Ovary (tissue), 9 donors: Measurements from ENCODE around the gene THRB. TPM values are rescaled to one million over a fixed set of nuclear protein-coding genes. Genes with fewer than 3 reads are reported as not detected.

Experiments
- DNase-seq, 5 donors: peaks; one replicate each; pipeline ENCODE4 v3.0.0-alpha.2; 2019 to 2020
- H3K27ac ChIP-seq, 2 donors: fragments of 200-600 bp; one replicate each; pipeline versions ENCODE4 v1.5.1 to v1.8.0; 2019 to 2022
- H3K27me3 ChIP-seq: fragments of 200-600 bp; one replicate; pipeline ENCODE4 v1.8.0; 2022
- H3K36me3 ChIP-seq: fragments of 200-600 bp; sonication (generic); one replicate; pipeline ENCODE4 v1.5.1; 2019
- H3K4me1 ChIP-seq: one replicate; pipeline ENCODE4 v1.8.1; 2013; ENCODE audit warnings: mild to moderate bottlenecking, moderate library complexity; ENCODE audit not compliant: insufficient read depth
- H3K4me3 ChIP-seq: fragments of 200-600 bp; sonication (generic); one replicate; pipeline ENCODE4 v1.5.1; 2017
- H3K9me3 ChIP-seq, 2 donors: fragments of 200-600 bp in 1 of 2; sonication (generic) in 1 of 2; one replicate each; pipeline versions ENCODE4 v1.5.1 to v1.8.1; 2013 to 2019; ENCODE audit warnings: mild to moderate bottlenecking in 1 of 2, moderate library complexity in 1 of 2
- CTCF ChIP-seq, 3 donors: fragments of 450-650 bp in 2 of 3; fragments of 200-600 bp in 1 of 3; IDR thresholded peaks; one replicate each; pipeline versions ENCODE4 v1.5.1 to v1.8.0; 2016 to 2022; ENCODE audit warnings: antibody characterized with exemption in 3 of 3, mild to moderate bottlenecking in 1 of 3
- EP300 ChIP-seq: sonication (generic); formaldehyde crosslinking; IDR thresholded peaks from one replicate; pipeline ENCODE4 v1.6.1; 2017; ENCODE audit warnings: antibody characterized with exemption
- POLR2A ChIP-seq: fragments of 450-650 bp; IDR thresholded peaks from one replicate; pipeline ENCODE4 v1.6.1; 2017; ENCODE audit warnings: antibody characterized with exemption, mild to moderate bottlenecking, moderate library complexity
- WGBS, 3 donors: extraction: QIAGEN DNeasy Blood & Tissue Kit in 1 of 3; methylation state at CpG; one replicate each; pipeline versions ENCODE4 v1.1.5 to v1.1.7; 2013 to 2017; 5-methylcytosine and 5-hydroxymethylcytosine counted together
- intact Hi-C, 4 donors: fragments of 100-400 bp; cut with DNase I; formaldehyde crosslinking; loops; one replicate each; pipeline versions ENCODE4 v1.11.0 to v1.15.1; 2022 to 2023
- polyA plus RNA-seq, 2 donors: library from polyadenylated mRNA; stranded (reverse); fragments of 200-250 nt in 1 of 2; fragments of 350-450 nt in 1 of 2; fragmentation: Illumina TruSeq in 1 of 2; extraction: RNeasy Lipid Tissue Mini Kit (QIAGEN cat#74804) in 1 of 2; gene quantifications; one replicate each; pipeline ENCODE4 v1.2.3, GENCODE V29; 2013 to 2014
- total RNA-seq, 7 donors: library from RNA; depleted of rRNA in 2 of 7; stranded (reverse); fragments of >200 nt in 2 of 7; fragmentation: NEBNext Ultra II Directional in 3 of 7; extraction: Animal tissue kit (Norgen Biotek cat#: 25700) in 3 of 7; gene quantifications; one replicate each; pipeline versions ENCODE4 v1.1.0 to v1.2.4, GENCODE V29; 2016 to 2023
- donor health status: DM: no; HTN: no; CAD: no; lungs with moderate emphysema.
- donor health status: DM: no; HTN: no; CAD: no.
- donor health status: Bipolar disorder and iron deficiency.
- donor health status: DM: yes; HTN: yes; CAD: no.
- donor health status: DM: no; HTN: no; CAD: no.
- donor health status: DM: yes; HTN: yes; CAD: no.

Gene THRB
- total and polyA plus RNA-seq, 9 donors, result 0.91 to 6.5 (median 3.2) TPM

- no peak for TF ChIP-seq CTCF (IDR thresholded peaks at IDR 0.05)
- no peak for TF ChIP-seq EP300
- TF ChIP-seq POLR2A, result no peak
- H3K9me3 ChIP-seq, result no peaks in the 10 kb centered on the region
- no peaks in the 10 kb centered on the region for H3K27me3 ChIP-seq
- no peaks in the 10 kb centered on the region for H3K36me3 ChIP-seq
- H3K4me3 ChIP-seq, result no peak overlapping the region
- no peaks in the 10 kb centered on the region for H3K4me1 ChIP-seq
- intact Hi-C loops, result no loop called here
- no peak for DNase-seq
- no peak overlapping the region for H3K27ac ChIP-seq
Observed at GRCh38 chr3:24133436-24133835, 361.2 kb downstream of the THRB start.

GRCh38 chr3:24129549-24129948 is 365.1 kb downstream of the THRB start:
- H3K9me3 ChIP-seq, result no peaks in the 10 kb centered on the region
- no peaks in the 10 kb centered on the region for H3K27me3 ChIP-seq
- H3K27ac ChIP-seq, result no peak overlapping the region
- no peak for TF ChIP-seq CTCF (IDR thresholded peaks at IDR 0.05)
- TF ChIP-seq POLR2A, result no peak
- TF ChIP-seq EP300, result no peak
- no peaks in the 10 kb centered on the region for H3K36me3 ChIP-seq
- 66 to 77% (median 74%) methylated on average over 5 of the region's 5 CpGs for WGBS, 3 donors
- intact Hi-C loops, result no loop called here
- no peak overlapping the region for H3K4me3 ChIP-seq
- H3K4me1 ChIP-seq, result no peaks in the 10 kb centered on the region
- no peak for DNase-seq

DNA sequence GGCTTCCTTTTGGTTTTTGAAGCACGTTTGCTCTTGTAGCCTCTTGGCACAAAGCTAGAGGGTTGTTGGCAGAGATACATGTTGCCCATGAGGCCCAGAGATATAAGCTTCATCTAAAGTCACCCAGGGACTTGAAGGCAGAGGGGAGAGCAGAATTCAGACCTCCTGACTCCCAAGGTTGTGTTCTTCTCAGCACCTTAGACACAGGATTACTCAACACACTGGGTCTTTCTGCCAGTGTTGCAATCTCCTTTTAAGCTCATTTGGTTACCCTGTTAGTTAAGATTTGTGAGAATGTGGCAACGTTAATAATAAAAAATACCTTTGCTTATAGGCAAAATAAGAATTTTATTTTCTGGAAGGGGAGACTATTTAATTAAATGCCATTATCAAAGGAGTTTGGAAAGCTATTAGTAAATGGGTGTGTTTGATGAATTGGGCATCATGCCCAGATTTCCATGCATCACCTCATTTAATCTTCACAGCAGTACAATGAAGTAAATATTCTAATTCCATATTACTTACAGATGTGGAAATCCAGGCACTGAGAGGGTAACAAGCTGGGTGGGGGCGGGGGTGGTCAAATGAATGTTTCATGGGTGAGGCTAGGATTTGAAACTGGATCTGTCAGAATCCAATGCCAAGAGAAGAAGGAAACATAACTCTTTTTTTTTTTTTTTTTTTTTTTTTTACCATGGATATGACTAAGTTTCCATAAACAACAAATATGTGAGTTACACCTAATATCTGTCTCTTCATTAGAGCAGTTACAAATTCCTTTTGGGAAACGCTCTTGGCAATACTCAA is 366.2 kb downstream of the THRB start:
- Histone ChIP-seq H3K9me3 (no peaks in the 10 kb centered on the region), H3K36me3 (no peaks in the 10 kb centered on the region), H3K4me3 (no peak overlapping the region), H3K27ac (no peak overlapping the region), H3K27me3 (no peaks in the 10 kb centered on the region), H3K4me1 (no peaks in the 10 kb centered on the region)
- TF ChIP-seq EP300, result no peak
- TF ChIP-seq POLR2A, result no peak
- no peak for TF ChIP-seq CTCF (IDR thresholded peaks at IDR 0.05)
- intact Hi-C loops, result no loop called here
- 46 to 59% (median 49%) methylated on average over 4 of the region's 4 CpGs for WGBS, 3 donors
- DNase-seq, result no peak

- H3K27me3 ChIP-seq, result no peaks in the 10 kb centered on the region
- no peak for DNase-seq
- intact Hi-C loops, result no loop called here
- H3K27ac ChIP-seq, result no peak overlapping the region
- TF ChIP-seq CTCF (IDR thresholded peaks at IDR 0.05), result no peak
- TF ChIP-seq POLR2A, result no peak
- no peak for TF ChIP-seq EP300
- peaks cover 3% of the 10 kb centered on the region for H3K4me1 ChIP-seq
- no peaks in the 10 kb centered on the region for H3K9me3 ChIP-seq
- no peak overlapping the region for H3K4me3 ChIP-seq
- WGBS, 3 donors, result 36 to 61% (median 56%) methylated on average over 1 of the region's 1 CpG
- no peaks in the 10 kb centered on the region for H3K36me3 ChIP-seq
Observed at GRCh38 chr3:24123596-24123995, 371.1 kb downstream of the THRB start.
